HL-60 (cell line): ENCODE measurements around the gene BRWD1.

Experiments
- CTCF ChIP-seq: IDR thresholded peaks from one replicate; pipeline ENCODE4 v1.5.1; 2011; ENCODE audit warnings: low read length, control low read depth, inconsistent platforms; ENCODE audit not compliant: insufficient read depth
- POLR2AphosphoS5 ChIP-seq: IDR thresholded peaks from 2 replicates; pipeline ENCODE4 v1.6.1; 2012; ENCODE audit warnings: low read depth
- REST ChIP-seq: IDR thresholded peaks from 2 replicates; pipeline ENCODE4 v1.6.1; 2012; ENCODE audit warnings: low read depth; ENCODE audit not compliant: insufficient replicate concordance
- SPI1 ChIP-seq: IDR thresholded peaks from 2 replicates; pipeline ENCODE4 v1.6.1; 2012; ENCODE audit warnings: low read depth, mild to moderate bottlenecking, borderline replicate concordance

- no peak for TF ChIP-seq CTCF
- TF ChIP-seq SPI1: no peak
- no peak for TF ChIP-seq REST
- TF ChIP-seq POLR2AphosphoS5: no peak
These were observed 129.1 kb downstream of the BRWD1 start for GRCh38 chr21:39184050-39184980.
